Mesothelial cell of epicardium (in vitro differentiated cells): ENCODE measurements around the gene ZNF837. TPM values are rescaled to one million over a fixed set of nuclear protein-coding genes. Genes with fewer than 3 reads are reported as not detected.
"Not testable (repeated sequence)": the region's sequence is repeated elsewhere in the genome, so short reads cannot be mapped to it uniquely, and the experiment has no call there.

Source experiments
- DNase-seq, 2 experiments: peaks; one replicate each; pipeline ENCODE4 v3.0.0; 2021; ENCODE audit warnings: low spot score in 2 of 2; ENCODE audit not compliant: unreplicated experiment in 2 of 2
- H3K27ac Mint-ChIP-seq: 2 replicates; pipeline ENCODE4 v1.8.0; 2021; ENCODE audit warnings: mixed read lengths
- H3K27me3 Mint-ChIP-seq: 2 replicates; pipeline ENCODE4 v1.8.0; 2021; ENCODE audit warnings: low read depth, mixed read lengths
- H3K36me3 Mint-ChIP-seq: 2 replicates; pipeline ENCODE4 v1.8.0; 2021; ENCODE audit warnings: mixed read lengths
- H3K4me1 Mint-ChIP-seq: 2 replicates; pipeline ENCODE4 v1.8.0; 2021; ENCODE audit warnings: mixed read lengths
- H3K4me3 Mint-ChIP-seq: 2 replicates; pipeline ENCODE4 v1.8.0; 2021; ENCODE audit warnings: mild to moderate bottlenecking, moderate library complexity, mixed read lengths
- H3K9me3 Mint-ChIP-seq: 2 replicates; pipeline ENCODE4 v1.8.0; 2021; ENCODE audit warnings: mixed read lengths
- total RNA-seq: library from RNA; stranded (reverse); gene quantifications from 3 replicates; pipeline ENCODE4 v1.2.1, GENCODE V29; 2021
- TF ChIP-seq, protein P1 (sequence below): fragments of 200-600 bp; sonication (generic); IDR thresholded peaks from one replicate; pipeline ENCODE4 v1.5.0; 2021; ENCODE audit warnings: antibody characterized with exemption; ENCODE audit not compliant: unreplicated experiment

The ZNF837 gene
- total RNA-seq, 1 donor from 2014 or later, result 3.9 TPM

GRCh38 chr19:58380037-58380661 is 681 bp downstream of the ZNF837 start:
- Mint-ChIP-seq H3K27me3 (no peaks in the 10 kb centered on the region), H3K27ac (peak overlapping the region; percentile 94), H3K4me3 (peak overlapping the region; percentile 86), H3K36me3 (no peaks in the 10 kb centered on the region), H3K9me3 (no peaks in the 10 kb centered on the region), H3K4me1 (peaks cover 13% of the 10 kb centered on the region)
- TF ChIP-seq, protein P1, sequence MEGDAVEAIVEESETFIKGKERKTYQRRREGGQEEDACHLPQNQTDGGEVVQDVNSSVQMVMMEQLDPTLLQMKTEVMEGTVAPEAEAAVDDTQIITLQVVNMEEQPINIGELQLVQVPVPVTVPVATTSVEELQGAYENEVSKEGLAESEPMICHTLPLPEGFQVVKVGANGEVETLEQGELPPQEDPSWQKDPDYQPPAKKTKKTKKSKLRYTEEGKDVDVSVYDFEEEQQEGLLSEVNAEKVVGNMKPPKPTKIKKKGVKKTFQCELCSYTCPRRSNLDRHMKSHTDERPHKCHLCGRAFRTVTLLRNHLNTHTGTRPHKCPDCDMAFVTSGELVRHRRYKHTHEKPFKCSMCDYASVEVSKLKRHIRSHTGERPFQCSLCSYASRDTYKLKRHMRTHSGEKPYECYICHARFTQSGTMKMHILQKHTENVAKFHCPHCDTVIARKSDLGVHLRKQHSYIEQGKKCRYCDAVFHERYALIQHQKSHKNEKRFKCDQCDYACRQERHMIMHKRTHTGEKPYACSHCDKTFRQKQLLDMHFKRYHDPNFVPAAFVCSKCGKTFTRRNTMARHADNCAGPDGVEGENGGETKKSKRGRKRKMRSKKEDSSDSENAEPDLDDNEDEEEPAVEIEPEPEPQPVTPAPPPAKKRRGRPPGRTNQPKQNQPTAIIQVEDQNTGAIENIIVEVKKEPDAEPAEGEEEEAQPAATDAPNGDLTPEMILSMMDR, result no peak
- no peak for DNase-seq

- H3K27ac Mint-ChIP-seq, result peak overlapping the region; percentile 59
- no peaks in the 10 kb centered on the region for H3K9me3 Mint-ChIP-seq
Observed at GRCh38 chr19:58379246-58379645, 1.6 kb downstream of the ZNF837 start.

DNA sequence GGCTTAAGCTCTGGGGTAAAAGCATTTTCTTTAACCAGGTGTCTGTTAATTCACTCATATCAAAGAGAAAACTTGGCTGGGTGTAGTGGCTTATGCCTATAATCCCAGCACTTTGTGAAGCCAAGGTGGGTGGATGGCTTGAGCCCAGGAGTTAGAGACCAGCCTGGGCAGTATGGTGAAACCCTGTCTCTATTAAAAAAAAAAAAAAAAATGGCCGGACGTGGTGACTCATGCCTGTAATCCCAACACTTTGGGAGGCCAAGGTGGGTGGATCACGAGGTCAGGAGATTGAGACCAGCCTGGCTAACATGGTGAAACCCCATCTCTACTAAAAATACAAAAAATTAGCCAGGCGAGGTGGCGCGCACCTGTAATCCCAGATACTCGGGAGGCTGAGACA is 4.1 kb downstream of the ZNF837 start:
- not testable (repeated sequence) for H3K4me3 Mint-ChIP-seq, H3K9me3 Mint-ChIP-seq, H3K27ac Mint-ChIP-seq, H3K36me3 Mint-ChIP-seq, DNase-seq, H3K27me3 Mint-ChIP-seq
- peaks cover 12% of the 10 kb centered on the region for H3K4me1 Mint-ChIP-seq

More at GRCh38 chr19:58379246-58379645, 1.6 kb downstream of the ZNF837 start:
- no peak for DNase-seq
- Mint-ChIP-seq H3K27me3 (no peaks in the 10 kb centered on the region), H3K4me1 (peaks cover 12% of the 10 kb centered on the region), H3K4me3 (peak overlapping the region; percentile 86), H3K36me3 (no peaks in the 10 kb centered on the region)
- TF ChIP-seq, protein P1, result no peak

DNA sequence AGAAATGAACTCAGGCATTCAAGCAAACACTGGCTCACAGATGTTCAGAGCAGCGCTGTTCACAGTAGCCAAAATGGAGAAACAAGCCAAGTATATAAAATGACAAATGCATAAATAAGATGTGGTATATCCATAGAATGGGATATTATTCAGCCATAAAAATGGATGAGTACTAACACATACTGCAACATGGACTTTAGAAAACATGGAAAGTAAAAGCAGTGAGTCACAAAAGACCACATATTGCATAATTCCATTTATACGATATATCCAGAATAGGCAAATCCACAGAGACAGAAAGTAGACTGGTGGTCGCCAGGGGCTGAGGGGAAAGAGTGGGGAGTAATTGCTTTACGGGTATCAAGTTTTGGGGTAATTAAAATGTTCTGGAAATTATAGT is 6.6 kb downstream of the ZNF837 start:
- Mint-ChIP-seq H3K36me3 (peaks cover 7% of the 10 kb centered on the region), H3K4me3 (no peak overlapping the region), H3K4me1 (no peaks in the 10 kb centered on the region), H3K27me3 (no peaks in the 10 kb centered on the region), H3K27ac (no peak overlapping the region), H3K9me3 (no peaks in the 10 kb centered on the region)
- DNase-seq, result no peak
- TF ChIP-seq, protein P1, result no peak

GRCh38 chr19:58372311-58373133 is 8.3 kb downstream of the ZNF837 start:
- no peak overlapping the region for H3K4me3 Mint-ChIP-seq
- H3K27me3 Mint-ChIP-seq, result no peaks in the 10 kb centered on the region
- no peaks in the 10 kb centered on the region for H3K4me1 Mint-ChIP-seq
- TF ChIP-seq, protein P1, result peak; percentile 30
- DNase-seq, result no peak
- H3K9me3 Mint-ChIP-seq, result no peaks in the 10 kb centered on the region
- no peak overlapping the region for H3K27ac Mint-ChIP-seq
- H3K36me3 Mint-ChIP-seq, result peaks cover 7% of the 10 kb centered on the region
